ENCODE measurements around the gene DGKI. TPM values are rescaled to one million over a fixed set of nuclear protein-coding genes. Genes with fewer than 3 reads are reported as not detected.

Gene DGKI
- total and polyA plus RNA-seq, 2 of the 13 experiments (the other 11 are each of a cell fraction or from before 2014, with no cell fraction given), result 0.09 to 0.17 TPM

GRCh38 chr7:137836541-137836940, 10.2 kb downstream of the DGKI start:
- intact Hi-C loops (cut with micrococcal nuclease; ENCODE audit: unreplicated experiment), result no loop called here
- Histone ChIP-seq H3K4me1 (ENCODE audit: insufficient read depth, low read length) (peaks cover 10% of the 10 kb centered on the region), H3K36me3 (replicated peaks in 1 of 2; ENCODE audit: control insufficient read depth in 1 of 2, insufficient read depth in 2 of 2, low read length in 2 of 2) (no peaks in the 10 kb centered on the region), H3K9me3 (ENCODE audit: low read length) (peaks cover 23% of the 10 kb centered on the region), H2AFZ (ENCODE audit: low read length) (no peak overlapping the region), H3K79me2 (ENCODE audit: insufficient read depth, low read length) (no peaks in the 10 kb centered on the region), H3K27ac (ENCODE audit: extremely low read length, insufficient read depth, low read length) (no peak overlapping the region), H4K20me1 (ENCODE audit: insufficient read depth, low read length) (no peaks in the 10 kb centered on the region), H3K27me3 (ENCODE audit: control insufficient read depth in 1 of 2, insufficient read depth in 2 of 2, low read length in 2 of 2) (no peaks in the 10 kb centered on the region; a peak in 1 of 5 replicates), H3K9ac (ENCODE audit: insufficient read depth, low read depth, low read length) (no peak overlapping the region), H3K4me3 (replicated peaks in 1 of 3; ENCODE audit: insufficient read depth in 1 of 3, low read depth in 2 of 3, low read length in 3 of 3) (no peak overlapping the region), H3K4me2 (ENCODE audit: low read depth, low read length) (no peak overlapping the region)
- 57% methylated on average over 1 of the region's 1 CpG for WGBS (ENCODE audit: low lambda C conversion rate)
- no peak for TF ChIP-seq TRIM24 (CRISPR knock-in tag; IDR thresholded peaks at IDR 0.05)
- TF ChIP-seq, protein P1, sequence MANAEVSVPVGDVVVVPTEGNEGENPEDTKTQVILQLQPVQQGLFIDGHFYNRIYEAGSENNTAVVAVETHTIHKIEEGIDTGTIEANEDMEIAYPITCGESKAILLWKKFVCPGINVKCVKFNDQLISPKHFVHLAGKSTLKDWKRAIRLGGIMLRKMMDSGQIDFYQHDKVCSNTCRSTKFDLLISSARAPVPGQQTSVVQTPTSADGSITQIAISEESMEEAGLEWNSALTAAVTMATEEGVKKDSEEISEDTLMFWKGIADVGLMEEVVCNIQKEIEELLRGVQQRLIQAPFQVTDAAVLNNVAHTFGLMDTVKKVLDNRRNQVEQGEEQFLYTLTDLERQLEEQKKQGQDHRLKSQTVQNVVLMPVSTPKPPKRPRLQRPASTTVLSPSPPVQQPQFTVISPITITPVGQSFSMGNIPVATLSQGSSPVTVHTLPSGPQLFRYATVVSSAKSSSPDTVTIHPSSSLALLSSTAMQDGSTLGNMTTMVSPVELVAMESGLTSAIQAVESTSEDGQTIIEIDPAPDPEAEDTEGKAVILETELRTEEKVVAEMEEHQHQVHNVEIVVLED (CRISPR knock-in tag; IDR thresholded peaks at IDR 0.05; ENCODE audit: borderline replicate concordance), result no peak
- no peak for TF ChIP-seq ZNF281 (CRISPR knock-in tag; IDR thresholded peaks at IDR 0.05; ENCODE audit: borderline replicate concordance)
- no peak for TF ChIP-seq NCOA2 (CRISPR knock-in tag; IDR thresholded peaks at IDR 0.05)
- no peak for TF ChIP-seq CBX2 (IDR thresholded peaks at IDR 0.05; ENCODE audit: low read depth, low read length)
- TF ChIP-seq CBX2 (CRISPR knock-in tag; IDR thresholded peaks at IDR 0.05; ENCODE audit: low read depth), result no peak
- no peak for TF ChIP-seq MIER2 (CRISPR knock-in tag; IDR thresholded peaks at IDR 0.05)
- TF ChIP-seq ELF4 (CRISPR knock-in tag; IDR thresholded peaks at IDR 0.05; ENCODE audit: borderline replicate concordance), result no peak
- TF ChIP-seq PLRG1 (conservative IDR thresholded peaks at IDR 0.05), result no peak
- no peak for TF ChIP-seq ZNF333 (CRISPR knock-in tag; IDR thresholded peaks at IDR 0.05; ENCODE audit: borderline replicate concordance)
- TF ChIP-seq NCOR1 (IDR thresholded peaks at IDR 0.05; ENCODE audit: borderline replicate concordance, low read length), result no peak
- TF ChIP-seq, protein P2, sequence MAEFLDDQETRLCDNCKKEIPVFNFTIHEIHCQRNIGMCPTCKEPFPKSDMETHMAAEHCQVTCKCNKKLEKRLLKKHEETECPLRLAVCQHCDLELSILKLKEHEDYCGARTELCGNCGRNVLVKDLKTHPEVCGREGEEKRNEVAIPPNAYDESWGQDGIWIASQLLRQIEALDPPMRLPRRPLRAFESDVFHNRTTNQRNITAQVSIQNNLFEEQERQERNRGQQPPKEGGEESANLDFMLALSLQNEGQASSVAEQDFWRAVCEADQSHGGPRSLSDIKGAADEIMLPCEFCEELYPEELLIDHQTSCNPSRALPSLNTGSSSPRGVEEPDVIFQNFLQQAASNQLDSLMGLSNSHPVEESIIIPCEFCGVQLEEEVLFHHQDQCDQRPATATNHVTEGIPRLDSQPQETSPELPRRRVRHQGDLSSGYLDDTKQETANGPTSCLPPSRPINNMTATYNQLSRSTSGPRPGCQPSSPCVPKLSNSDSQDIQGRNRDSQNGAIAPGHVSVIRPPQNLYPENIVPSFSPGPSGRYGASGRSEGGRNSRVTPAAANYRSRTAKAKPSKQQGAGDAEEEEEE (CRISPR knock-in tag; IDR thresholded peaks at IDR 0.05; ENCODE audit: borderline replicate concordance), result no peak
- no peak for TF ChIP-seq ZNF607 (CRISPR knock-in tag; IDR thresholded peaks at IDR 0.05; ENCODE audit: borderline replicate concordance)
- BruUV-seq (replicated peaks), result no TSS peak
- FAIRE-seq (no peak), ATAC-seq (no peak), DNase-seq (ENCODE audit: low spot score) (no peak)
- POLR2A ChIA-PET, result no interaction called here
- in situ Hi-C loops (cut with HindIII; ENCODE audit: extremely low pct_ligation_motif_present, low pct_unique_long_range_greater_than_20kb), result no loop called here
- CTCF ChIA-PET (ENCODE audit: low intra/inter-chr PET ratio, low total read pairs), result no interaction called here
